Bronchial epithelial cell (primary cell): ENCODE results near the gene NMUR1. TPM values are rescaled to one million over a fixed set of nuclear protein-coding genes. Genes with fewer than 3 reads are reported as not detected.
"Not testable (repeated sequence)": the region's sequence is repeated elsewhere in the genome, so short reads cannot be mapped to it uniquely, and the experiment has no call there.

Experiments
- DNase-seq: peaks from one replicate; pipeline ENCODE4 v3.0.0-alpha.2; 2010; ENCODE audit warnings: low read depth
- FAIRE-seq: peaks from 2 replicates; lab custom pipeline; 2011; peaks lifted over from hg19 to GRCh38; lab: Jason Lieb, UNC
- H3K27me3 ChIP-seq: 2 replicates; pipeline ENCODE4 v1.5.1; 2011; ENCODE audit warnings: low read length; ENCODE audit not compliant: control insufficient read depth, insufficient read depth
- H3K36me3 ChIP-seq: 2 replicates; pipeline ENCODE4 v1.5.1; 2011; ENCODE audit warnings: low read length; ENCODE audit not compliant: control insufficient read depth, insufficient read depth
- H3K4me3 ChIP-seq: 2 replicates; pipeline ENCODE4 v1.5.1; 2011; ENCODE audit warnings: mild to moderate bottlenecking, low read depth, low read length, control low read depth
- CTCF ChIP-seq: IDR thresholded peaks from 2 replicates; pipeline ENCODE4 v1.5.1; 2011; ENCODE audit warnings: mild to moderate bottlenecking, moderate library complexity, low read length, control low read depth, inconsistent platforms; ENCODE audit not compliant: insufficient read depth, severe bottlenecking
- total RNA-seq: library from RNA; depleted of rRNA; stranded (reverse); fragments of >200 nt; gene quantifications from 2 replicates; pipeline ENCODE4 v1.2.1, GENCODE V29; 2014

Gene NMUR1, protein sequence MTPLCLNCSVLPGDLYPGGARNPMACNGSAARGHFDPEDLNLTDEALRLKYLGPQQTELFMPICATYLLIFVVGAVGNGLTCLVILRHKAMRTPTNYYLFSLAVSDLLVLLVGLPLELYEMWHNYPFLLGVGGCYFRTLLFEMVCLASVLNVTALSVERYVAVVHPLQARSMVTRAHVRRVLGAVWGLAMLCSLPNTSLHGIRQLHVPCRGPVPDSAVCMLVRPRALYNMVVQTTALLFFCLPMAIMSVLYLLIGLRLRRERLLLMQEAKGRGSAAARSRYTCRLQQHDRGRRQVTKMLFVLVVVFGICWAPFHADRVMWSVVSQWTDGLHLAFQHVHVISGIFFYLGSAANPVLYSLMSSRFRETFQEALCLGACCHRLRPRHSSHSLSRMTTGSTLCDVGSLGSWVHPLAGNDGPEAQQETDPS
- not detected in 2 replicates for total RNA-seq

GRCh38 chr2:231530099-231531011 lies at the start of gene NMUR1:
Gene NMUR1, minus strand, starts transcription at chr2:231530445. Its CDS starts 84 bp downstream, at chr2:231530361.
- DNase-seq: no peak
- Histone ChIP-seq H3K27me3 (peaks cover 6% of the 10 kb centered on the region), H3K4me3 (no peak within 1 kb of the TSS), H3K36me3 (no peaks in the 10 kb centered on the region)
- no peak for FAIRE-seq
- TF ChIP-seq CTCF: peak; percentile 65

DNA sequence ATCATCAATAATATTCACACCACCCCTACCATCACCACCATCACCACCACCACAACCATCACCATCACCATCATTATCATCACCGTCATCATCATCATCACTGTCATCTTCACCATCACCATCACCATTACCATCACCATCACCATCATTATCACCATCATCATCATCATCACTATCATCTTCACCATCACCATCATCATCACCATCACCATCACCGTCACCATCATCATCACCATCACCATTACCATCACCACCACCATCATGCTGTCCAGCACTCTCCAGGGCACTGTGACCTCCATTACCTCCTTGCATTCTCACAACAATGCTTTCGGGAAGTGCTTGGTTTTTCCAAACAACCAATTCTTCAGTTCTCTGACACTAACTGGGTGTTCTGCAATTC lies 49.3 kb upstream of the NMUR1 start:
- DNase-seq (no peak), FAIRE-seq (peak; percentile 60)
- H3K4me3 ChIP-seq: no peak overlapping the region
- no peaks in the 10 kb centered on the region for H3K36me3 ChIP-seq
- no peaks in the 10 kb centered on the region for H3K27me3 ChIP-seq
- TF ChIP-seq CTCF: no peak

GRCh38 chr2:231578655-231579054 lies 48.4 kb upstream of the NMUR1 start:
- not testable (repeated sequence) for H3K4me3 ChIP-seq, H3K36me3 ChIP-seq, H3K27me3 ChIP-seq, DNase-seq, FAIRE-seq

DNA sequence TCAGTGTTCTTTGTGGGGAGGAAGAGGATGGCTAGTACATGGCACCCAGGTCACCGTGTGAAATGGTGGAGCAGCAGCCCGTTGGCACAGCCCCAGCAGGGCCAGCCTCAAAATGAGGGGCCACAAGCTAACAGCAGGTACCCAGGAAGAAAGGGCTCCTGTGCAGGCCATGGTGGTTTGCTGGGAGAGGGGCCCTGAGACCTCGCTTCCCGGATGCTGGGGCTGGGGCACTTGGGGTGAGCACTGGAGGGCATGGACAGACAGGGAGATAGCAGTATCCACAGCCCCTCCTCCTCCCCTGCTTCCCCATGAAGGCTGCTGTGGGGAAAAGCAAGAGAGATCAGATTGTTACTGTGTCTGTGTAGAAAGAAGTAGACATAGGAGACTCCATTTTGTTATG lies 46.2 kb upstream of the NMUR1 start:
- TF ChIP-seq CTCF: no peak
- no peak for FAIRE-seq

GRCh38 chr2:231575612-231576256 lies 45.5 kb upstream of the NMUR1 start:
- H3K4me3 ChIP-seq: no peak overlapping the region
- DNase-seq (no peak), FAIRE-seq (no peak)
- H3K27me3 ChIP-seq: no peaks in the 10 kb centered on the region
- TF ChIP-seq CTCF: no peak
- no peaks in the 10 kb centered on the region for H3K36me3 ChIP-seq

More for the DNA sequence above, 46.2 kb upstream of the NMUR1 start:
- no peak for DNase-seq
- Histone ChIP-seq H3K36me3 (no peaks in the 10 kb centered on the region), H3K27me3 (no peaks in the 10 kb centered on the region), H3K4me3 (no peak overlapping the region)
